GM19468 (cell line): ENCODE data around the gene IRAK2.
"Not testable (repeated sequence)": the region's sequence is repeated elsewhere in the genome, so short reads cannot be mapped to it uniquely, and the experiment has no call there.

Experiments used
- ATAC-seq: cut with Tn5 transposase; IDR thresholded peaks from one replicate; pipeline ENCODE4 v1.9.1; 2021; ENCODE audit warnings: mild to moderate bottlenecking, moderate library complexity, moderate number of reproducible peaks; ENCODE audit not compliant: unreplicated experiment; ENCODE audit errors: extremely low read depth

The IRAK2 gene

GRCh38 chr3:10247679-10248183 lies 83.0 kb downstream of the IRAK2 start:
- ATAC-seq: no peak

GRCh38 chr3:10248184-10248983 lies 83.7 kb downstream of the IRAK2 start, which contains the start of gene TATDN2:
TSS of gene TATDN2 (plus strand) at chr3:10248459. CDS start at chr3:10249201, 742 bp downstream.
- ATAC-seq: peak; percentile 91

GRCh38 chr3:10248984-10249748 lies 84.4 kb downstream of the IRAK2 start:
- no peak for ATAC-seq

- ATAC-seq: no peak
Observed at GRCh38 chr3:10249833-10250232, 85.1 kb downstream of the IRAK2 start.

- ATAC-seq: no peak
Observed at GRCh38 chr3:10251006-10251405, 86.3 kb downstream of the IRAK2 start.

- ATAC-seq: no peak
Observed at GRCh38 chr3:10253731-10254130, 89.0 kb downstream of the IRAK2 start.

GRCh38 chr3:10255835-10256234 lies 91.1 kb downstream of the IRAK2 start:
- no peak for ATAC-seq

- ATAC-seq: no peak
Observed at GRCh38 chr3:10259036-10259435, 94.3 kb downstream of the IRAK2 start.

- no peak for ATAC-seq
Observed at GRCh38 chr3:10259798-10260197, 95.1 kb downstream of the IRAK2 start.

- no peak for ATAC-seq
Observed at GRCh38 chr3:10260211-10260701, 95.5 kb downstream of the IRAK2 start.

- no peak for ATAC-seq
Observed at GRCh38 chr3:10262027-10262426, 97.3 kb downstream of the IRAK2 start.

GRCh38 chr3:10263646-10264363 lies 99.1 kb downstream of the IRAK2 start:
- ATAC-seq: no peak

GRCh38 chr3:10265833-10266232 lies 101.1 kb downstream of the IRAK2 start:
- ATAC-seq: no peak

- not testable (repeated sequence) for ATAC-seq
Observed at GRCh38 chr3:10266936-10267335, 102.2 kb downstream of the IRAK2 start.

GRCh38 chr3:10268116-10268515 lies 103.4 kb downstream of the IRAK2 start:
- ATAC-seq: no peak

GRCh38 chr3:10268930-10269329 lies 104.2 kb downstream of the IRAK2 start:
- no peak for ATAC-seq

GRCh38 chr3:10269443-10269842 lies 104.7 kb downstream of the IRAK2 start:
- no peak for ATAC-seq

- ATAC-seq: not testable (repeated sequence)
Observed at GRCh38 chr3:10272476-10272875, 107.8 kb downstream of the IRAK2 start.

- no peak for ATAC-seq
Observed at GRCh38 chr3:10272977-10273376, 108.3 kb downstream of the IRAK2 start.

GRCh38 chr3:10273702-10274305 lies 109.1 kb downstream of the IRAK2 start:
- no peak for ATAC-seq
